ENCODE data around the gene HECW1.

The HECW1 gene

GRCh38 chr7:43229801-43230200 is 117.4 kb downstream of the HECW1 start:
- no peak for DNase-seq
- H3K27ac ChIP-seq: no peak overlapping the region
- H3K36me3 ChIP-seq (replicated peaks): no peaks in the 10 kb centered on the region
- TF ChIP-seq, protein P1, sequence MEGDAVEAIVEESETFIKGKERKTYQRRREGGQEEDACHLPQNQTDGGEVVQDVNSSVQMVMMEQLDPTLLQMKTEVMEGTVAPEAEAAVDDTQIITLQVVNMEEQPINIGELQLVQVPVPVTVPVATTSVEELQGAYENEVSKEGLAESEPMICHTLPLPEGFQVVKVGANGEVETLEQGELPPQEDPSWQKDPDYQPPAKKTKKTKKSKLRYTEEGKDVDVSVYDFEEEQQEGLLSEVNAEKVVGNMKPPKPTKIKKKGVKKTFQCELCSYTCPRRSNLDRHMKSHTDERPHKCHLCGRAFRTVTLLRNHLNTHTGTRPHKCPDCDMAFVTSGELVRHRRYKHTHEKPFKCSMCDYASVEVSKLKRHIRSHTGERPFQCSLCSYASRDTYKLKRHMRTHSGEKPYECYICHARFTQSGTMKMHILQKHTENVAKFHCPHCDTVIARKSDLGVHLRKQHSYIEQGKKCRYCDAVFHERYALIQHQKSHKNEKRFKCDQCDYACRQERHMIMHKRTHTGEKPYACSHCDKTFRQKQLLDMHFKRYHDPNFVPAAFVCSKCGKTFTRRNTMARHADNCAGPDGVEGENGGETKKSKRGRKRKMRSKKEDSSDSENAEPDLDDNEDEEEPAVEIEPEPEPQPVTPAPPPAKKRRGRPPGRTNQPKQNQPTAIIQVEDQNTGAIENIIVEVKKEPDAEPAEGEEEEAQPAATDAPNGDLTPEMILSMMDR (IDR thresholded peaks at IDR 0.05; ENCODE audit: low read depth, low read length, missing control alignments): no peak
- H3K27me3 ChIP-seq (replicated peaks): no peaks in the 10 kb centered on the region
- no peak overlapping the region for H3K4me3 ChIP-seq (ENCODE audit: low read depth, low read length)
- in situ Hi-C loops (cut with HindIII; ENCODE audit: low pct_ligation_motif_present, low sequenced_read_pairs): no loop called here

DNA sequence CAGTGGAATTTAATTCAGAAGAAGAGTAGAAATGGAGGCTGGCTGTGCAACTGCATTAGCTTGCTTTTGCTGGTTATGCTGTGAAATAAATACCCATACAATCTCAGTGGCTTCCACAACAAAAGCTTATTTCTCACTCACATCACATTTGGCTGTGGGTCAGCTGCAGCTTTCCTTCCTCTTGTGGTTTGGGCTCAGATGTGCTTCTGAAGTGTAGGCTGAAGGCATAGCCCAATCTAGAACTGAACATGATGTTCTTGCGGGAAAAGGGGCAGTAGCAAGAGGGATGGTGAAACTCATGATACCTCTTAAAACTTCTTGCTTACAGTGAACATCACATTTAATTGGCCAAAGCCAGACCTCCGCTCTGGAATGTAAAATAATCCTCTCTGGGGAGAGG is 119.9 kb downstream of the HECW1 start:
- Histone ChIP-seq H3K27me3 (replicated peaks) (no peaks in the 10 kb centered on the region), H3K4me3 (ENCODE audit: low read depth, low read length) (no peak overlapping the region), H3K36me3 (replicated peaks) (no peaks in the 10 kb centered on the region), H3K27ac (no peak overlapping the region)
- in situ Hi-C loops (cut with HindIII; ENCODE audit: low pct_ligation_motif_present, low sequenced_read_pairs): no loop called here
- no peak for DNase-seq
- TF ChIP-seq, protein P1 (IDR thresholded peaks at IDR 0.05; ENCODE audit: low read depth, low read length, missing control alignments): no peak

DNA sequence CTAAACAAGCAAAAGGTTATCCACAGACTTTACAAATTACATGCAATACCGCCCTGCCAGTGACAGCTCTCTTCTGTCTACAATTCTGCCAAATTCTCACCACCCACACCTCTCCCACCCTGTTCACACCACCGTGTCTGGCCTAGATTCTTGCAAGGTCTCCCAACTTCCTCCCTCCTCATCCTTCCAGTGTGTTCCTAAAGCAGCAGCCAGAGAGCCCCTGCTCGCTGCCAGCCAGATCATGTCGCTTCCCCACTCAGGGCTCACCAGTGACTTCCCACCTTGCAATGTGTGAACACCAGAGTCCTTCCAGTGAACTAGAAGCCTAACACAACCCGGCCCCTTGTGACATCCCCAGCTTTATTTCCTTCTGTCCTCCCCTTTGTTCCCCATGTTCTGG is 121.6 kb downstream of the HECW1 start:
- TF ChIP-seq, protein P1 (IDR thresholded peaks at IDR 0.05; ENCODE audit: low read depth, low read length, missing control alignments): no peak
- Histone ChIP-seq H3K36me3 (replicated peaks) (no peaks in the 10 kb centered on the region), H3K27me3 (replicated peaks) (no peaks in the 10 kb centered on the region), H3K4me3 (ENCODE audit: low read depth, low read length) (no peak overlapping the region), H3K27ac (no peak overlapping the region)
- DNase-seq: no peak
- in situ Hi-C loops (cut with HindIII; ENCODE audit: low pct_ligation_motif_present, low sequenced_read_pairs): no loop called here

- H3K27me3 ChIP-seq (replicated peaks): no peaks in the 10 kb centered on the region
- TF ChIP-seq, protein P1 (IDR thresholded peaks at IDR 0.05; ENCODE audit: low read depth, low read length, missing control alignments): no peak
- in situ Hi-C loops (cut with HindIII; ENCODE audit: low pct_ligation_motif_present, low sequenced_read_pairs): no loop called here
- H3K4me3 ChIP-seq (ENCODE audit: low read depth, low read length): no peak overlapping the region
- no peak for DNase-seq
- H3K36me3 ChIP-seq (replicated peaks): no peaks in the 10 kb centered on the region
- no peak overlapping the region for H3K27ac ChIP-seq
Observed at GRCh38 chr7:43234968-43235367, 122.5 kb downstream of the HECW1 start.

GRCh38 chr7:43240565-43240964 is 128.1 kb downstream of the HECW1 start:
- in situ Hi-C loops (cut with HindIII; ENCODE audit: low pct_ligation_motif_present, low sequenced_read_pairs): no loop called here
- TF ChIP-seq, protein P1 (IDR thresholded peaks at IDR 0.05; ENCODE audit: low read depth, low read length, missing control alignments): no peak
- no peak for DNase-seq
- no peak overlapping the region for H3K27ac ChIP-seq
- no peak overlapping the region for H3K4me3 ChIP-seq (ENCODE audit: low read depth, low read length)
- no peaks in the 10 kb centered on the region for H3K36me3 ChIP-seq (replicated peaks)
- H3K27me3 ChIP-seq (replicated peaks): no peaks in the 10 kb centered on the region

DNA sequence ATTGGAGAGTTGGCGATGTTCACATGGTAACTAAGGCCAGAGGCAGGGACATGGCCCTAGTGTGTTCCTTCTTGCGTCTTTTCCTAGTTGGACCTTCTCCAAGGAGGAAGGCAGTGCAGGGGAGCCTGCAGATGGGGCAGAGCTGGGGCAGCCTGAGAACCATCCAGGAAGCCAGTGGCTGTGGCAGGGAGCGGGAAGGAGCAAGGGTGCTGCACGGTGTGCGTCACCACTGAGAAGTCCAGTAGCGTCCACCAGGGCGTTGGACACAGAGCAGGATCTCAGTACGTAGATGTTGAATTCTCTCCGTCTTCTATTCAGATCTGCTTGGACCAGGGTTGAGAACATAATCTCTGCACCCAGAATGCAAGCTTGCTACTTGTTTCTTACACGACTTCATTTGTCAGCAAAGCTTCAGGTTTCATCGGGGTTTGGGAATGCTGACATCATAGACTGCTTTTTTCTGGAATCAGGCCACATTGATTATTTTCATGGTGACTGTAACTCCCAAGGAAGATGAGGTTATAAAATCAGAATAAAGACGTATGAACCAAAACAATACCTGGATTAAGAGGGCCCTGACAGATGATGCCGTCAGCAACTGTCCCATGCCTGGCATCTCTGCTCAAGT is 130.3 kb downstream of the HECW1 start:
- Histone ChIP-seq H3K36me3 (replicated peaks) (no peaks in the 10 kb centered on the region), H3K27me3 (replicated peaks) (no peaks in the 10 kb centered on the region), H3K27ac (no peak overlapping the region), H3K4me3 (ENCODE audit: low read depth, low read length) (no peak overlapping the region)
- in situ Hi-C loops (cut with HindIII; ENCODE audit: low pct_ligation_motif_present, low sequenced_read_pairs): no loop called here
- TF ChIP-seq, protein P1 (IDR thresholded peaks at IDR 0.05; ENCODE audit: low read depth, low read length, missing control alignments): no peak
- DNase-seq: no peak

Measured in brain microvascular endothelial cell (primary cell).